ENCODE measurements around the gene STAT3.
"Not testable (repeated sequence)": the region's sequence is repeated elsewhere in the genome, so short reads cannot be mapped to it uniquely, and the experiment has no call there.

The STAT3 gene

DNA sequence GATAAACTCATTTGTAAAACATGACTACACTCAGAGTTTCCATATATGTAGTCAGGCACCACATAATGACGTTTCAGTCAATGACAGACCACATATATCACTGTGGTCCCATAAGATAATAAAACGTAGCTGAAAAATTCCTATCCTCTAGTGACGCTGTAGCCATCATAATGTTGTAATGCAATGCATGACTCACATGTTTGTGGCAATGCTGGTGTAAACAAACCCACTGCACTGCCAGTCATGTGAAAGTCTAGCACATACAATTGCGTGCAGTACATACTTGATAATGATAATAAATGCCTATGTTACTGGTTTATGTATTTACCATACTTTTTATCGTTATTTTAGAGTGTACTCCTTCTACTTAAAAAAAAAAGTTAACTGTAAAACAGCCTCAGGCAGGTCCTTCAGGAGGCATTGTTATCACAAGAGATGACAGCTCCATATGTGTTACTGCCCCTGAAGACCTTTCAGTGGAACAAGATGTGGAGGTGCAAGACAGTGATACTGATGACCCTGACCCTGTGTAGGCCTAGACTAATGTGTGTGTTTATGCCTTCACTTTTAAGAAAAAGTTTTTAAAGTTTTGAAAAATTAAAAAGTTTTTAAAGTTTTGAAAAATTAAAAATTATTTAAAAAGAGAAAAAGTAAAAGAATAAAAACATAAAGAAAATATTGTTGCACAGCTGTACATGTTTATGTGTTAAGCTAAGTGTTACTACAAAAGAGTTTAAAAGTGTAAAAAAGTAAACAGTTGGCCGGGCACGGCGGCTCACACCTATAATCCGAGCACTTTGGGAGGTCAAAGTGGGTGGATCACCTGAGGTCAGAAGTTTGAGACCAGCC lies 121.1 kb downstream of the STAT3 start:
- ChIA-PET CTCF (no interaction called here), POLR2A (interaction anchor here (0.7 to 1.0 kb wide), 2 partner anchors 8 to 11 kb away, joined by 3 to 4 read pairs; partner anchors contain the start of gene STAT5B)
- TF ChIP-seq, protein P1, sequence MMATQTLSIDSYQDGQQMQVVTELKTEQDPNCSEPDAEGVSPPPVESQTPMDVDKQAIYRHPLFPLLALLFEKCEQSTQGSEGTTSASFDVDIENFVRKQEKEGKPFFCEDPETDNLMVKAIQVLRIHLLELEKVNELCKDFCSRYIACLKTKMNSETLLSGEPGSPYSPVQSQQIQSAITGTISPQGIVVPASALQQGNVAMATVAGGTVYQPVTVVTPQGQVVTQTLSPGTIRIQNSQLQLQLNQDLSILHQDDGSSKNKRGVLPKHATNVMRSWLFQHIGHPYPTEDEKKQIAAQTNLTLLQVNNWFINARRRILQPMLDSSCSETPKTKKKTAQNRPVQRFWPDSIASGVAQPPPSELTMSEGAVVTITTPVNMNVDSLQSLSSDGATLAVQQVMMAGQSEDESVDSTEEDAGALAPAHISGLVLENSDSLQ (IDR thresholded peaks at IDR 0.05): peak; percentile 88
- TF ChIP-seq FOXK2 (IDR thresholded peaks at IDR 0.05): no peak
- DNase-seq (ENCODE audit: extremely low spot score): no peak

DNA sequence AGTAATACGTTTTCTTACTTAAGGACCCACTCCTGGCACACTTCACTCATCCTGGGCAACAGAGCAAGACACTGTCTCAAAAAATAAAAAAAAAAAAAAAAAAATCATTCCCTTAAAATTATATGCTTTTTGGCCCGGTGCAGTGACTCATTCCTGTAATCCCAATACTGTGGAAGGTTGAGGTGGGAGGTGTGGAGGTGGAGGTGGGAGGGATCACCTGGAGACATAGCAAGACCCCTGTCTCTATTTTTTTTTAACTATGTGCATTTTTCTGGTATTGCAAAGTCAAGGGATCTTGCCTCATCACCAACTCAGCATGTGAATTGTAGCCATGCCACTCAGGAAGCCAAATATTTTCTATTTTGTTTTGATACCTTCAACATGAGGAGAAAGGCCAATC lies 121.8 kb downstream of the STAT3 start:
- no peak for DNase-seq (ENCODE audit: extremely low spot score)
- ChIA-PET POLR2A (interaction anchor here (0.7 to 1.0 kb wide), 2 partner anchors 9 to 11 kb away, joined by 3 to 4 read pairs; partner anchors contain the start of gene STAT5B), CTCF (no interaction called here)
- TF ChIP-seq, protein P1 (IDR thresholded peaks at IDR 0.05): no peak
- no peak for TF ChIP-seq FOXA1 (IDR thresholded peaks at IDR 0.05)
- TF ChIP-seq LEF1 (IDR thresholded peaks at IDR 0.05; ENCODE audit: borderline replicate concordance): no peak
- TF ChIP-seq BHLHE40 (IDR thresholded peaks at IDR 0.05; ENCODE audit: borderline replicate concordance): no peak
- TF ChIP-seq CTBP1 (IDR thresholded peaks at IDR 0.05; ENCODE audit: borderline replicate concordance): no peak

- POLR2A ChIA-PET; DNase-seq (ENCODE audit: extremely low spot score): not testable (repeated sequence)
- CTCF ChIA-PET: interaction anchor here (0.7 kb wide), 1 partner anchor 8 kb away, joined by 3 read pairs; no protein-coding TSS in a partner anchor
These were observed 123.9 kb downstream of the STAT3 start for GRCh38 chr17:42264366-42264765.

Measured in HEK293T (cell line).